Transverse colon (tissue), 4 donors: ENCODE data around the gene PTPRD. TPM values are rescaled to one million over a fixed set of nuclear protein-coding genes. Genes with fewer than 3 reads are reported as not detected.

Experiments
- DNase-seq: peaks from one replicate; pipeline ENCODE4 v3.0.0-alpha.2; 2019
- H3K27ac ChIP-seq, 4 donors: fragments of 200-600 bp; sonication (generic); 2 replicates each; pipeline ENCODE4 v1.5.1; 2016 to 2018; ENCODE audit warnings: inconsistent platforms in 4 of 4
- H3K27me3 ChIP-seq: fragments of 200-600 bp; sonication (generic); 2 replicates; pipeline ENCODE4 v1.5.1; 2017; ENCODE audit warnings: inconsistent platforms
- H3K36me3 ChIP-seq, 4 donors: fragments of 200-600 bp; sonication (generic); 2 replicates each; pipeline ENCODE4 v1.5.1; 2017 to 2019; ENCODE audit warnings: inconsistent platforms in 4 of 4
- H3K4me1 ChIP-seq, 4 donors: fragments of 200-600 bp; sonication (generic); 2 replicates each; pipeline ENCODE4 v1.5.1; 2017 to 2020; ENCODE audit warnings: inconsistent platforms in 4 of 4
- H3K4me3 ChIP-seq, 4 donors: fragments of 200-600 bp; sonication (generic); 1 replicate in 1 of 4; 2 replicates in 3 of 4; pipeline versions ENCODE4 v1.5.1 to v1.6.1; 2017 to 2019; ENCODE audit warnings: inconsistent platforms in 4 of 4
- H3K9me3 ChIP-seq, 2 donors: fragments of 200-600 bp; sonication (generic); 2 replicates each; pipeline ENCODE4 v1.5.1; 2017 to 2019; ENCODE audit warnings: inconsistent platforms in 2 of 2
- CTCF ChIP-seq, 5 experiments: fragments of 200-600 bp in 3 of 5; fragments of 450-650 bp in 2 of 5; sonication (generic) in 3 of 5; IDR thresholded peaks; 1 replicate in 2 of 5; 2 replicates in 3 of 5; pipeline ENCODE4 v1.5.1; 2016 to 2017; ENCODE audit warnings: antibody characterized with exemption in 5 of 5, inconsistent platforms in 3 of 5, mild to moderate bottlenecking in 2 of 5, moderate library complexity in 1 of 5
- EP300 ChIP-seq: sonication (generic); formaldehyde crosslinking; IDR thresholded peaks from one replicate; pipeline ENCODE4 v1.6.1; 2017; ENCODE audit warnings: antibody characterized with exemption, low read depth
- POLR2A ChIP-seq: fragments of 450-650 bp; IDR thresholded peaks from one replicate; pipeline ENCODE4 v1.6.1; 2016; ENCODE audit warnings: antibody characterized with exemption, mild to moderate bottlenecking, moderate library complexity
- POLR2AphosphoS5 ChIP-seq, 3 donors: sonication (generic); formaldehyde crosslinking; IDR thresholded peaks; one replicate each; pipeline ENCODE4 v1.6.1; 2016; ENCODE audit warnings: antibody characterized with exemption in 3 of 3
- WGBS, 2 donors: methylation state at CpG; one replicate each; pipeline ENCODE4 v1.1.5; 2018; ENCODE audit warnings: low coverage in 1 of 2; 5-methylcytosine and 5-hydroxymethylcytosine counted together
- in situ Hi-C, 4 donors: fragments of 200-750 bp; cut with MboI; loops; one replicate each; pipeline versions ENCODE4 v1.15.0 to v1.15.1; 2017; ENCODE audit warnings: low sequenced_read_pairs in 3 of 4, low pct_ligation_motif_present in 1 of 4, low pct_unique_long_range_greater_than_20kb in 1 of 4
- intact Hi-C: fragments of 100-400 bp; cut with DNase I; formaldehyde crosslinking; loops from one replicate; pipeline ENCODE4 v1.15.1; 2023; ENCODE audit warnings: low total_unique reads
- total RNA-seq, 4 donors: library from RNA; depleted of rRNA; stranded (reverse); fragments of >200 nt; gene quantifications; one replicate each; pipeline ENCODE4 v1.1.0, GENCODE V29; 2016

Gene PTPRD
- total RNA-seq, 4 donors from 2014 or later: 43.0 to 115 (median 79.1) TPM

- Histone ChIP-seq H3K27me3 (no peaks in the 10 kb centered on the region), H3K9me3 (no peaks in the 10 kb centered on the region), H3K36me3 (no peaks in the 10 kb centered on the region), H3K4me3 (no peak overlapping the region), H3K27ac (no peak overlapping the region), H3K4me1 (no peaks in the 10 kb centered on the region)
- no peak for DNase-seq
- 63 to 69% methylated on average over 2 of the region's 2 CpGs for WGBS, 2 donors
- in situ Hi-C loops: no loop called here
- no peak for TF ChIP-seq CTCF (IDR thresholded peaks at IDR 0.05)
- no peak for TF ChIP-seq POLR2A
- TF ChIP-seq EP300: no peak
- TF ChIP-seq POLR2AphosphoS5 (IDR thresholded peaks at IDR 0.05): no peak
- intact Hi-C loops: no loop called here
Measured at GRCh38 chr9:8280811-8281210, 2332.0 kb downstream of the PTPRD start.

GRCh38 chr9:8278048-8278447 is 2334.8 kb downstream of the PTPRD start:
- in situ Hi-C loops: no loop called here
- H3K27ac ChIP-seq: no peak overlapping the region
- no peak overlapping the region for H3K4me3 ChIP-seq
- H3K36me3 ChIP-seq: no peaks in the 10 kb centered on the region
- intact Hi-C loops: no loop called here
- 56 to 72% methylated on average over 2 to 3 of the region's 3 CpGs for WGBS, 2 donors
- H3K9me3 ChIP-seq: no peaks in the 10 kb centered on the region
- no peaks in the 10 kb centered on the region for H3K4me1 ChIP-seq
- no peaks in the 10 kb centered on the region for H3K27me3 ChIP-seq
- DNase-seq: no peak
- TF ChIP-seq POLR2AphosphoS5 (IDR thresholded peaks at IDR 0.05) (no peak), CTCF (IDR thresholded peaks at IDR 0.05) (no peak), EP300 (no peak), POLR2A (no peak)

GRCh38 chr9:8270235-8270634 is 2342.6 kb downstream of the PTPRD start:
- in situ Hi-C loops (loop anchor here in 1 of 4 donors (25.0 kb wide), 1 partner anchor 508 kb away; no protein-coding TSS in a partner anchor), intact Hi-C loops (loop anchor here (2.0 kb wide), 1 partner anchor 33 kb away; no protein-coding TSS in a partner anchor)
- no peaks in the 10 kb centered on the region for H3K27me3 ChIP-seq
- TF ChIP-seq CTCF (IDR thresholded peaks at IDR 0.05) (no peak), EP300 (no peak), POLR2AphosphoS5 (IDR thresholded peaks at IDR 0.05) (no peak), POLR2A (no peak)
- no peaks in the 10 kb centered on the region for H3K4me1 ChIP-seq
- H3K4me3 ChIP-seq: no peak overlapping the region
- no peak overlapping the region for H3K27ac ChIP-seq
- no peaks in the 10 kb centered on the region for H3K36me3 ChIP-seq
- DNase-seq: no peak
- no peaks in the 10 kb centered on the region for H3K9me3 ChIP-seq

GRCh38 chr9:8268881-8269280 is 2343.9 kb downstream of the PTPRD start:
- no peaks in the 10 kb centered on the region for H3K4me1 ChIP-seq
- H3K27ac ChIP-seq: no peak overlapping the region
- H3K9me3 ChIP-seq: no peaks in the 10 kb centered on the region
- no peak for DNase-seq
- H3K27me3 ChIP-seq: no peaks in the 10 kb centered on the region
- no peak for TF ChIP-seq POLR2AphosphoS5 (IDR thresholded peaks at IDR 0.05)
- WGBS, 2 donors: 32 to 38% methylated on average over 1 of the region's 1 CpG
- intact Hi-C loops (no loop called here), in situ Hi-C loops (loop anchor here in 1 of 4 donors (25.0 kb wide), 1 partner anchor 507 kb away; no protein-coding TSS in a partner anchor)
- H3K4me3 ChIP-seq: no peak overlapping the region
- no peaks in the 10 kb centered on the region for H3K36me3 ChIP-seq
